Measurements from ENCODE around the gene COBL.

Gene COBL

DNA sequence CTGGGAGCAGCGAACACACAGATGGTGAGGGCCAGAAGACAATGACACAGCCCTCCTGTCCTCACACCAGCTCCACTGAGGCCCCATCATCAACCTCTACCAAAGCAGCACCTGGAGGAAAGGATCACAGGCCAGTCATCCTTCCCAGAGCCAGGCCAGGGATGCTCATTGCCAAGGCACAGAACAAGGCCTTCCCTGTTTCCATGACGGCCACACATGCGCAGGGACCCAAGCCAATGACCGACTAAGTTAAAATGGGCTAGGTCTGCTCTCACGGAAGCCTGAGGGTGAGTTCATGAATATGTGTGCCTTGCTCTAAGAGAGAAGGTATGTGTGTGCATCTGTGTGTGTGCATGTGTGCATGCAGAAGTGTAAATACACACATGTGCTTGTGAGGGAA lies 39.6 kb downstream of the COBL start:
- peak in 14 of 56 donors; percentile 43 to 70 (median 56) for DNase-seq

DNA sequence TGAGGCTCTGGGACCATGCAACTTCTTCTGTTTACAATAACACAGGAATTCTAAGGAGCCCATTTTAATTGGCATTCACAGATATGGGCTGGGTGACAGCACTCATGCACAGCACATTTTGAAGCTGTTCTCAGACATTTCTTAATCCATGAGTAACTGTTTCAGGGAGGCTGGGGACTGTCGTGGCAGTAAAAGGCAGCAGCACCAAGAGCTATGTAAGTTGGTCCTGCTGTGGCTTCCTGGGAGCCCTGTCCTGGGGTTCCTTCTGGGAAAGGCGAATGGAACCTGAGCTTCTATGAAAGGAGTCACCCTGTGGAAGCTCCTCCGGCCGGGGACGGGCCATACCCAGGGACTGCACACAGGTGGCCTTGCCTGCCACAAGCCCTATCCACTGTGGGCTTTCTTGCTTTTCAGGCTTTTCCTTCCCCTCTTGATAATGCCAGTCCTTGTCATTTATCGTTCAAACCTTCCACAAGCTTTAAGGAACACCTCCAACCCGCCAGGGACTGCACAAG lies 40.5 kb downstream of the COBL start:
- no peak for DNase-seq

DNA sequence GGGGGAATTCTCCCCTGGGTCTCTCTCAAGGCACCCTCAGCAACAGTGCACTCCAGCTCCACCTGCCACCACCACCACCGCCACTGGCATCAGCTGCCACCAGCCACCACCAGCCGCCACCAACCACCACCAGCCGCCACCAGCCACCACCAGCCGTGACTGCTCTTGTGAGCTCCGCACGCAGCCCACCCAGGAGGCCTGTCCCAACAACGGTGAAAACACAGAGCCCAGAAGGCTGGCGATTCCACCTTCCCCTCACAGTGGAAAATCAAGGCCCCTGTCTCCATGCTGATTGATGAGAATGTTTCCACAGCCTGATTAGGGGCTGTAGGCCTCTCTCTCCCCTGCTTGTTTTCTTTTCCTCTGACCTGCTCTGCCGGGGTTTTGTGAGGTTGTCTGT lies 41.1 kb downstream of the COBL start:
- peak in 29 of 56 donors; percentile 29 to 73 (median 58) for DNase-seq

DNA sequence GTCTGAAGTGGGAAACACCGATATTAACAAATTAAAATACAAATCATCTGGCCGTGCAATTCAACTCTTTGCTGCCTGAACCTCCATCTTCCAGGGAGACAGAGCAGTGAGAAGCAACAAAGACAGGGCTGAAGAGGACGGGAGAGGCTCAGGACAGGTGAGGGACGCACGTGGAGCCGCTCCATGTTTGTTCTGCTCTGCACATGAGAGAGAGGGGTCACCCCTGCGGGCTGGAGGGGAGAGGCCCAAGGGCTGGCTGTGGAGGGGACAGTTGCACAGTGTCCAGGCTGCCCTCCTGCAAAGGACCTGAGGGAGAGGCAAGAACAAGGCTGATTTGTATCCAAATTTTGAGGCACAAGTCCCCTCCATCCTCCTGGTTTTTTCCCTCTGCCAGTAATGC lies 41.7 kb downstream of the COBL start:
- DNase-seq: no peak

DNA sequence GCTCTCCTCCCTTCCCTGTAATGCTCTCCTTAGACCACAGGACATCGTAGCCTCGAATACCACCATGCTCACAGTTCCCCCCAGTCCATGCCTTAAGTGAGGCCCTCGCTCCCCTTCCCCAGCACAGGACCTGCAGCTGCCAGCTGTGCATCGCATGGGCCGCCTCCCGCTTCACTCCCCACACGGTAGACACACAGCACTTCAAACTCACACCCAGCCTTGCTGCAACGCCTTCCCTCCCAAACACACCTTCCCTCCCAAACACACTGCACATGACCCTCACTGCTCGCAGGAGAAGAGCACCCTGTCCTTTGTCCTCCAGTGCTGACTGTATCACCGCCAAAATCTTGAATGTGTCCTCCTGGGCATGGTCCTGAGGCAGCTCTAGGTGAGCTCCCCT lies 42.6 kb downstream of the COBL start:
- DNase-seq: no peak

DNA sequence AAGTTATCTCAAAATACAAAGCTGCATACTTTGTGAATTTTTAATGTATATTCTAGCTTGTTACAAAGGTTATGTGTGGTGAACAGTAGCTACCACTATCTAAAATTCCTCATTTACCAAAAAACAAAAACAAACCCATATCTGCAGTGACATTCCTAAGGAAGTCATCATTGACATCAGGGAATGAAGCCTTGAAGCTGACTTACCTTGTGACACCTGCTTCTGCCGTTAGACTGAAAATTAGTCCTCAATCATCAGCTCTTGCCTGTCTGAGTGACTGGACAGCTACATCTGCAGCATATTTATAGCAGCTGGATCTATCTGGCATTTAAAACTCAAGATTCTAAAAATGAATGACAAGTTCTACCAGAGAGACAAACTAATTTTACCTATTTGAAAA lies 43.2 kb downstream of the COBL start:
- DNase-seq: no peak

DNA sequence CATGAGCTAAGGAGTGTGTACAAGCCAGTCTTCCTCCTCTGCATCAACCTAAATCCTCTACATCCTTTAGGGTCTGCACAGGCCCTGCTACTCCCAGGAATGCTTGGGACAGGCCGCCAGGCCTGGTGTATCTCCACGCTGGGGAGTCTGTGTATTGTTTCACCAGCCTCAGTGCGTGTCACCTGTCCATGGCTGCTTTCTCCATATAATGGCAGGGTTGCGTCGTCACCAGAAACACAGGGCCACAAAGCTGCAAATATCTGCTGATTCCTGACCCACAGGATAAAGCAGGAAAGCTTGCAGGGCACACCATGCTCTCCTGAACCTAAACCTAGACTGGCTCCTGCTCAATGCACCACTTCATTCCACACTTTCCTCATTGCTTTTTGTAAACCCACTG lies 45.6 kb downstream of the COBL start:
- DNase-seq: no peak

DNA sequence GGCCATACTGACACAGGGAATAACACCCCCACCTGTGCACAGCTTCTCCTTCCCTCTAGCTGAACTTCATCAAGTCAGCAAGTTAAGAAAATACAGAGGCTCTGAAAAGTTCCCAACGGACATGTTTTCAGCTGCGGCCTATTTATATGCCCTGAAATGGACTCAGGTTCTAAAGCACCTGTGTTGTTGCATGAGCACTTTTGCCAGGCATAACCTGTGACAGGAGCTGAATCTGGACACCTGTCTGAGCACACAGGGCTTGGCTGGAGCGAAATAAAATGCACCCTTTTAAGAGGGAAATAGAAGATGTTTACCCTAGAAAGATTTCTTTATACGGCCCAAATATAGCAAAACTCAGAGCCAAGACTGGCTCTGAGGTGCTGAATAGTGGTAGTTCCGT lies 46.7 kb downstream of the COBL start:
- no peak for DNase-seq

DNA sequence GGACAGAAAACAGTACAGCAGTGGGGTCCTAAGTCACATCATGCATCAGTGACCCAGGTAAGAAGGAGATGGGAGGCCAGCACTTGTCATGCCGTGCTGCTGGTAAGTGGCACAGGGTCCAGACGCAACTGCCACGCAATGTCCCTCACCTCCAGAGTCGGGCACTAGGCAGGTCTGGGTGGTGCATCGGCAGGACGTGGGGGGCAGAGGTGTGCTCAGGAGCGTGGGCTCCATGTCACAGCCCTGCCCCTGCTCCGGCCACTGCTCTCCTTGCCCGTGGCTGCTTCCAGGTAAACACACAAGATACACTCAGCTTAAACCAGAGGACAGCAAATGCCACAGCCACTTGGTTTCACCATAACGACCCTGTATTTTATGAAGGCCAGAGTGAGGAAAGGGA lies 47.3 kb downstream of the COBL start:
- DNase-seq: no peak

DNA sequence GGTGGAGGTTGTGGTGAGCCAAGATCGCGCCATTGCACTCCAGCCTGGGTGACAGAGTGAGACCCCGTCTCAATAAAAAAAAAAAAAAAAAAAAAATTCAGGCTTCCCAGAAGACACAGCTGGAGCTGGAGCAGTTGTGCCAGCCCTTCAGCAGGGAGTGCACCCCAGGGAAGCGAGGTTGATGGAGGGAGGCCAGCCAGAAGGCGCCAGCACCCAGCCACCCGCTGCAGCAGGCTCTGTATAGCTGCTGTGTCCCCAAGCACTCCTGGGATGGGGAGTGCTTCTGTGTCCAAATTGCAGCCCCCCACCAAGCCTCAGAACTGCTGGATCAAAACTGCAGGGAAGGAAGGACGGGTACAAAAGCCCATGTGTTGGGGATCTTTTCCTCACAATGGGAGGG lies 47.8 kb downstream of the COBL start:
- peak in 18 of 56 donors; percentile 30 to 75 (median 54) for DNase-seq

DNA sequence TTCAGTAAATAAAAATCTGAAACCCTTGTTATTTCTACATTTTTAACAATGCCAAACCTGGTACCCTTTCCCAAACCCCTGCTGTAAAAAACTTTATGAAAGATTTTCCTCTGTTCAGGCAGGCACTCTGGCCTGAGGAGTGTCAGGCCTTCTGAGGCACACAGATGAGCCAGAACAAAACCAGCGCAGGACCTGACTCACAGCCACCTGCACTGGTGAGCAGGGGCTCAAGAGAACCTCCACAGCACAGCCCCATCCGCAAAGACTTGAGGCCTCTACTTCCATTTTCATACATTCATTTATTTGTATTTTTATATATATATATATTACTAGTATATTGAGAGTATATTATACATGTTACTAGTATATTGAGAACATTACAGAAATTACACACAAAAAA lies 49.4 kb downstream of the COBL start:
- no peak for DNase-seq

DNA sequence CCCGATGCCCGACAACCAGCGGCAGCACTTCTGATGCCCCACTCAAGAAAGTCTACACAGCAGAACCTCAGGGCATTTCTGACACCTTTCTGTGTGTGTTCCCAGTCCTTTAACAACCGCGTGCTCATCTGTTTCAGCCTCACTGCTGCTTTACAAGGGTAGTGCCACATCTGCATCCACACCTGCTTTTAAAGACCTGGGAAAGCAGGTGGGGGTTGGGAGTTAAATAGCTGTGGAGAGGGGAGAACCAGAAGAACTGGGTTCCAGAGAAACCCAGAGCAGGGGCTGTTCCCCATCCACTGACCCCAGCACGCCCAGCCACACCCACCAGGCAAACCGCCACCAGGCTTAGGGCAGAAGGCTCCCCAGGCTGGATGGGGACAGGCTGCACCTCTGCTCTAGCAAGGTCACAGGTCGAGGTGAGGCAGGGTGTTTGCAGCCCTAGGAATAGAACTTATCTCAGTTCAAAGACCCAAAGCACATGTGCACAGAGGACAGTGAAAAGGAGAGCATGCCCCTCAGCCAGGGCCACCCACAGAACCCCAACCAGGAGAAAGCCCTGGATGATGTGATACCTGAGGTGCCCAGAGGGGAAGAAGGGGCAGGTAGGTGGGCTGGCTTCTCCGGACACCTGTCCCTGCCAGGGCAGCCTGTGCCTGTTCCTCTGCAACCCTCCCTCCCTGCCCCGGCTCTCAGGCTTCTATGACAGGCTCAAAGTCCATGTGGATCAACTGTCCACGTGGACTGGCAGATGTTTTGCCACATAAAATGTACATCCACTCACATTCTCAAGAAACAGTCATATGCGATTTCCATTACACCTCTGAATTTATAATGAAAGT lies 51.3 kb downstream of the COBL start:
- no peak for DNase-seq

DNA sequence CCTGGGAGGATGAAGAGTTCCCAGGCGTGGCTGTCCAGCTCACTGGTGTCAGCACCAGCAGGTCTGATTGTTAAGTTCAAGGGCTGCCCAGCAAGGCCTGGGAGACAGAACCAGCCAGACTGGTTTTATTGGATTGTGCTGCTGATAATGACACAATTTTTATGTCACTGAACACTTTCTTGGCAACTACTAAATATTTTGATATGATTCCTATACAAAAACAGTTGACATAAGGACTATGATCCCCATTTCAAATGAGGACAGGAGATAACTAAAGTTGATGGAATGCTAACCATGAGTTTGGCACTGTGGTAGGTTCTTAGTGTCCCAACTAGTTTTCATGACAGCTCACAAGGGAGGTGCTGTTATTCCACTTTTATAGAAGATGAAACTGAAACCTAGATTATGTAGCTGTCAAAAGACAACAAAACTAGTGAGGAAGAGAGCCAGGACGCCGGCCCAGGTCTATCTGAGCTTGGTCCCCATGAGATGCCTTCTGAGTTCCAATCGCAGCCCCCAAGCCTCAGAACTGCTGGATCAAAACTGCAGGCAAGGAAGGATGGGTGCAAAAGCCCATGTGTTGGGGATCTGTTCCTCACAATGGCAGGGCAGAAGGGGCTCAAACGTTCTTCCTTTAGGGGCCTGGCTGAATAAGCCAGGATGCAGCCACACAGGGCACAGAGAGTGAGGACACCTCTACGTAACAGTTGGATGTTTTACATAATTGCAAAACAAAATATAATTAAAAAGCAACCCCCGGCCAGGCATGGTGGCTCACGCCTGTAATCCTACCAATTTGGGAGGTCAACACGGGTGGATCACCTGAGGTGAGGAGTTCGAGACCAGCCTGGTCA lies 52.8 kb downstream of the COBL start:
- no peak for DNase-seq

DNA sequence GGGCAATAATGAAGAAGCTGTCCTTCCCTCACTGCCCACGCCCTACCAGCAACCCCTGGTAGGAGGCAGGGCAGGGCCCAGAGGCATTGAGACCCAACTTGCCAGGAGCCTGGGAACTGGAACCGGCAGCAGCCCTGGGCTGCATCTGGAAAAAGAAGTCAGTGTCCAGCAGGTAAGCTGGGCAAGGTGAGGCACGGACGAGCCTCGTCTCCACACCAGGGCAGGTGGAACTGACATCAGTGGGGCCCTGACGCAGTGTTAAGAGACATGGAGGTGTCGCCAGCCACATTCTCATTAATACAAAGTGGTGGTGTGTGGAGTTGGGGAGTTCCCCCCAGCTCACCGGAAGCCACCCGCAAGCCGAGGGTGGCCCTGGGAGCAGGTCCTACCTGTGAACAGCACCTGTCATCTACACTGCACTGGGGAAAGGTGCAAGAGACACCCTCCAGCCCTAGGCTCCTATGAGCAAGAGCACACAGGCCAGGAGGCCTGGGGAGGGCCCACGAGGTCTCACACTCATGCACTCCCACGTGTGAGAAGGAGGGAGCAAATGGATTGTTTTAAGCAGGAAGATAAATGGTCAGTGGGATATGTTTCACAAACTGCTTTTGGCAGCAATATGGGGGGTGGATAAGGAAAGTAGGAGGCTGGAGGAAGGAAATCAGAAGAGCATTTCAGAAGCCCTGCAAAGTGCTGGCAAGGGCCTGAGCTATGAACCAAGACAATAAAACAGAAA lies 53.6 kb downstream of the COBL start:
- no peak for DNase-seq

DNA sequence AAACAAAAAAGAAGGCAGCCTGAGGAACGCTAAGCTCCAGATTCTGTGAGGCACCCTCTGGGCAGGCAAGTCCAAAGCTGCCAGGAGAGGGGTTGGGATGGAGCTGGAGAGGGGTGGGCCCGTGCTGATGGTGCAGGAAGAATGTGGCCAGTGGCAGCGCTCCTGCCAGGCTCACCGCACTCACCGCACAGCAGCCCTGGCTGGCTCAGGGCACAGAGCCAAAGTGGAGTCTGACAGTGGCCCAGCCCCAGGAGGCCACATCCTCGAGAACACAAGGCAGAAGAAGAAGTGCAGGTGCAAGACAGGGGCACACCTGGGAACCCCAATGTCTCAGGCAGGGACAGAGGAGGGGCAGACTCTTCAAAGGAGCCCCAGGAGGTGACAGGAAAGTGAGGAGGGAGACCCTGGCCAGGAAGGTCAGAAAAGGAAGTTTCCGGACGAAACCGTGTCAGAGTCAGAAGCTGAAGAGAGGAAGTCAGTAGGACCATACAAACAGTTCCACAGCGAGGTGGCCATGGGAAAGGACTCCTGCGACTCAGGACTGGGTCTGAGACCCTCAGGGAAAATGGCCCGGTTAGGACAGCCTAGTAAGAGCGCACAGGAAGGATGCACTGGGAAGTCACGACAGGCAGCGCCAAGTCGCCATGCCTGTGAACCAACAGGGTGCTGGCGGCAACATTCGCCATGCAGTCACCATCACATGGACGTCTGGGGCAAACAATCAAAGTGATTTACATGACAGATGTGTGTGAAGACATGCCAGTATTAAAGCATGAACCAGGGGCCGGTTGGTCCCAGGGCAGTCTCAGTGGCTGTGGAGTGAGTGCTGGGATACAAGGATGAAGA lies 54.4 kb downstream of the COBL start:
- DNase-seq: peak in 12 of 56 donors; percentile 23 to 64 (median 46)

DNA sequence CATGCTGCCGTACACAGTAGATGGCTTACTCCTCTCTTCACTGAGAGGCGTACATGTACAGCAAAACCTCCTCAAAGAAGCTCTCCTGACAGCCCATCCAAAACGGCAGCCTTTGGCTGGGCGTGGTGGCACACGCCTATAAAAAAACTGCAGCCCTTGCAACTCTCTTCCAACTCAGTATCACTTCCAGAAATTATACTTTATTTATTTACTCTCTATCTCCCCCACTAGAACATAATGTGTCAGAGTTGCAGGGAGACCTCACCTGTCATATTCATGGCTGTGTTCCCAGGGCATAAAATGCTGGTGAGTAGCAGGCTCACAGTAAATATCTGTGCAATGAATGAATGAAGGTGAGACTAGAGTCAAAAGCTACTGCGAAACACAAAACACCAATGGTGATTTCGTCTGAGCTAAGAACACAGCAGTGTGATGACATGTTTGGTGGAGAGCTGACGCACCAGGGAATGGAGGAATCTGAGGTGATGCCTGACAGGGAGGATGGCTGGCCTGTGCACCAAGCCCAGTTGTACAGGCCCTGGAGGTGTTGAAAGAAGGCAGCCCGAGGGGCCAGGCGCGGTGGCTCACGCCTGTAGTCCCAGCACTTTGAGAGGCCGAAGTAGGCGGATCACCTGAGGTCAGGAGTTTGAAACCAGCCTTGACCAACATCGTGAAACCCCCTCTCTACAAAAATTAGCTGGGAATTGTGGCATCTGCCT lies 55.3 kb downstream of the COBL start:
- DNase-seq: no peak

DNA sequence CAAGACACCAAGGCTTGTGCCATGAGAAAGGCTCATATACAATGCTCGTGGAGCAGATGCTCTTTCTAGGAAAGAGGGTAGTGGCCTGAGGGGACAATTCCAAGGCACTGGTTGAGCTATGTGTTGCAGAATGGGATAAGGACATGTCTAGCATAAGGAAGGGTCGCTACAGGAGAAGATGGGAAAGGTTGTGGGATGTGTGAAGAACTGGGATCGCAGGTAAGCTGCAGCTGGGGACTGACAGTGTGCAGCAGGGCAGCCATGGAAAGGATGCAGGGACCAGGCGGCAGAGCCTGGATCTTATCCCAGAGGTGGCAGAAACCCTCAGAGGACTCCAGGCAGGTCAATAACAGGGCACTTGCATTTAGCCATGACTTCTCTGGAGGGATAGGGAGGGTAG lies 56.1 kb downstream of the COBL start:
- no peak for DNase-seq

DNA sequence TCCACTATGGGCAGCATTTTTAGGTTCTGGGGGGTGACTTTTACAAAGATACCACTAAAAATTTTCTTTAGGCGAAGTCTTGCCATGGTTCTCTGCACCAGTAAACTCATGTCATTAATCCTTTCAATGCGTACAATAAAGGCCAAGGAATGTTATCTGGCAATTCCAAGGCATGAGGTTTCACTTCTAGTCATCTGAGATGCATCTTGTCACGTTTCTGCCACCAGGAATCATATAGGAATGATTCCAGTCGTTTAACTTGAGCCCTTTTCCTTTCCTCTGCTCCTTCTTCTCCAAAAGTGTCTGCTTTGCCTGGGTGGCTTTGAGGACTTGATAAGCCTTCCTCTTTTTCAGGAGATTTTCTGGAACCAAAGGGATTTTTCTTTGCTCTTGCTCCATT lies 56.8 kb downstream of the COBL start:
- no peak for DNase-seq

DNA sequence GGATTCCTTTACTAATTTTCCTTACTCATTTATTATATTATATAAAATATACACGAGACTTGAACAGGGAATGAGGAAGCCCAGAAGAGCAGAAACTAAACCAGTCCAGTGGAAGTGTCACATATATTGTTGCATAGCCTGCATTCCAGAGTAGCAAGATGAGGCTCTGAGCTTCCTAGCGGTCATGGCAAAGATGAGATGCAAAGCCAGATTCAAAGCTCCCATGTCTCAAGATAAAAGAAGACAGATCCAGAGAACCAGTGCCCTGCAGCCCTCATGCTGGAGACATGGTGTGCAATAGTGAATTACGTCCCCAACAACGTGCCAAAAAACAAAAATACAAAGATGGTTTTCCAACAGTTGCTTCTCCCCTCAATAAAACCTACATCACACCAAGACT lies 59.7 kb downstream of the COBL start:
- DNase-seq: no peak

DNA sequence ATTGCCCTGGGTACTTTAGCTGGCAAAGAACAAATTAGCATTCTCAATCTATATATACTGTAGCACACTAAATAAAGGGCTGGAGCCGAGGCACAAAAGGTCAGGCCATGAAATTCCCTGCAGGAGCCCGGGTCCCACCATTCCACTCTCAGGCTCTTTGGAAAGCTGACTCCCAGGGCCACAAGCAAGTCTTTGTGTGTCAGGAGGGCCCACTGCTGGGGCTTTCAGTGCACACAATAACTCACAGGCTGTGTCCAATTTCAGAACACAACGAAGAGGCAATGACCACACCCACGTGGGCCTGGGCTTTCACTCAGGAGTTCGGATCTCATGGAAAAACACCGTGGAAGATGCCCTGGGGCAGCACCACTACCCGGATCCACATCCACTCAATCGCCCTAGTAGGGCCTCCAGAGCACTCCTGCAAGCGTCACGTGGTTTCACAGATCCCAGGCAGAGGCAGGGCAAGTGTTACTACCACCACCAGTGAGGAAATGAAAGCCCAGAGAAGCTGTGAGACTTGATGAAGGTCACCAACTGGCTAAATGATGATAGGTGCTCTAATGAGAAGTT lies 60.3 kb downstream of the COBL start:
- DNase-seq: peak in 50 of 56 donors; percentile 25 to 87 (median 65)
